Fibroblast of lung (primary cell): ENCODE measurements around the gene COMT.
A peak's percentile ranks its signal among the peaks of the same experiment; 100 is the strongest.

ENCODE experiments used
- EZH2 ChIP-seq: IDR thresholded peaks from 2 replicates; pipeline ENCODE4 v1.5.1; 2012; ENCODE audit warnings: low read length, control low read depth, mild to moderate bottlenecking; ENCODE audit errors: missing control alignments
- TF ChIP-seq, protein P1 (sequence below), 2 donors: IDR thresholded peaks in 1 of 2; conservative IDR thresholded peaks in 1 of 2; 1 replicate in 1 of 2; 2 replicates in 1 of 2; pipeline ENCODE4 v1.5.1; 2011 to 2012; ENCODE audit warnings: low read length in 2 of 2, control low read depth in 1 of 2, inconsistent platforms in 1 of 2, low read depth in 1 of 2, mild to moderate bottlenecking in 1 of 2

DNA sequence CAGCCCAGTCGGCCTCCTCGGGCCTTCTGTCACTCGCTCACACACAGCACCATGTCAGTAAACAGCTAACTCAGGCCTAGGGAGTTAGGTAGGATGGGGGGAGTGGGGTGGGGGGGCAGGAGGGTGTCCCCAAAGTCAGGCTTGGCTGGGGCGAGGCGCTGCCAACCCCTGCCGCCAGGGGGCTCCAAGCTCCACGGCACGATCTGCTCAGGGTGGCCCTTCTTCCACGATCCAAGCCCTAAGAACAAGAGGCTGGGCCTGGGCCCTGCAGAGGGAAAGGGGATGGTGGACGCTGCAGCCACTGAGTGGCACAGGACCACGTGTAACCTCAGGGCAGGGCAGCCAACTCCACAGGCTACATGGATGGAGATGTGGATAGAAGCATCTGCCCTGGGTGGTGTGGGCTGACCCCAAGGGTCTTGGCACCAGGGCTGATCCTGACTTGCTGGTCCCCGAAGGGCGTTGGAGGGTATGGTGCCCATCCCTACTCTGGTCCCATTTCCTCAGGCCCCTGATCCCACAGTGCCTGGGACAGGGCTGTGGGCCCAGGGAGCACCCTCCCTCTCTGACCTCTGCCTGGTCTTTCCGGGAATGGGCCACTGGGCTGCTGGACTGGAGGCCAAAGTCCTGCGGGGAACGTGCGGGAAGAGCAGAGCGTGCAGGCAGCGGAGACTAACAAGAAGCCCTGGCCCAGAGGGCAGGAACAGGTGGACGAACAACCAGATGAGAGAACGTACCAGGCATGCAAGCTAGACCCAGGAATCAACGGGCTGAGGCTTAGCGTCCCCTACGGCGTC is 29.1 kb downstream of the COMT start:
- TF ChIP-seq, protein P1, sequence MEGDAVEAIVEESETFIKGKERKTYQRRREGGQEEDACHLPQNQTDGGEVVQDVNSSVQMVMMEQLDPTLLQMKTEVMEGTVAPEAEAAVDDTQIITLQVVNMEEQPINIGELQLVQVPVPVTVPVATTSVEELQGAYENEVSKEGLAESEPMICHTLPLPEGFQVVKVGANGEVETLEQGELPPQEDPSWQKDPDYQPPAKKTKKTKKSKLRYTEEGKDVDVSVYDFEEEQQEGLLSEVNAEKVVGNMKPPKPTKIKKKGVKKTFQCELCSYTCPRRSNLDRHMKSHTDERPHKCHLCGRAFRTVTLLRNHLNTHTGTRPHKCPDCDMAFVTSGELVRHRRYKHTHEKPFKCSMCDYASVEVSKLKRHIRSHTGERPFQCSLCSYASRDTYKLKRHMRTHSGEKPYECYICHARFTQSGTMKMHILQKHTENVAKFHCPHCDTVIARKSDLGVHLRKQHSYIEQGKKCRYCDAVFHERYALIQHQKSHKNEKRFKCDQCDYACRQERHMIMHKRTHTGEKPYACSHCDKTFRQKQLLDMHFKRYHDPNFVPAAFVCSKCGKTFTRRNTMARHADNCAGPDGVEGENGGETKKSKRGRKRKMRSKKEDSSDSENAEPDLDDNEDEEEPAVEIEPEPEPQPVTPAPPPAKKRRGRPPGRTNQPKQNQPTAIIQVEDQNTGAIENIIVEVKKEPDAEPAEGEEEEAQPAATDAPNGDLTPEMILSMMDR (conservative IDR thresholded peaks at IDR 0.05 in 1 of 2, IDR thresholded peaks at IDR 0.05 in 1 of 2; ENCODE audit: low read depth in 1 of 2, low read length in 2 of 2), result peak; percentile 76 to 83
- TF ChIP-seq EZH2, result no peak
